ENCODE data around the gene ICA1. TPM values are rescaled to one million over a fixed set of nuclear protein-coding genes. Genes with fewer than 3 reads are reported as not detected.
"Not testable (repeated sequence)": the region's sequence is repeated elsewhere in the genome, so short reads cannot be mapped to it uniquely, and the experiment has no call there.

ICA1 gene
- total RNA-seq, 4 donors from 2014 or later: 1.6 to 20.9 (median 4.0) TPM

- Histone ChIP-seq H3K27me3 (no peaks in the 10 kb centered on the region), H3K9me3 (no peaks in the 10 kb centered on the region), H3K27ac (no peak overlapping the region), H3K4me1 (no peaks in the 10 kb centered on the region), H3K4me3 (no peak overlapping the region), H3K36me3 (no peaks in the 10 kb centered on the region)
- intact Hi-C loops (cut with DNase I; ENCODE audit: low total_unique reads): no loop called here
- in situ Hi-C loops (cut with MboI; ENCODE audit: low sequenced_read_pairs in 4 of 4): no loop called here
- no peak for DNase-seq
- no peak for ATAC-seq
- TF ChIP-seq CTCF (IDR thresholded peaks at IDR 0.05 in 4 of 5, conservative IDR thresholded peaks at IDR 0.05 in 1 of 5) (no peak), POLR2A (IDR thresholded peaks at IDR 0.05) (no peak)
These were observed 152.6 kb downstream of the ICA1 start for GRCh38 chr7:8109196-8110022.

- ATAC-seq: no peak
- no peaks in the 10 kb centered on the region for H3K4me1 ChIP-seq
- in situ Hi-C loops (cut with MboI; ENCODE audit: low sequenced_read_pairs in 4 of 4) (no loop called here), intact Hi-C loops (cut with DNase I; ENCODE audit: low total_unique reads) (no loop called here)
- H3K36me3 ChIP-seq: no peaks in the 10 kb centered on the region
- no peak overlapping the region for H3K4me3 ChIP-seq
- DNase-seq: no peak
- no peaks in the 10 kb centered on the region for H3K9me3 ChIP-seq
- TF ChIP-seq POLR2A (IDR thresholded peaks at IDR 0.05): no peak
- no peak for TF ChIP-seq CTCF (IDR thresholded peaks at IDR 0.05 in 4 of 5, conservative IDR thresholded peaks at IDR 0.05 in 1 of 5)
- no peak overlapping the region for H3K27ac ChIP-seq
- no peaks in the 10 kb centered on the region for H3K27me3 ChIP-seq
These were observed 156.4 kb downstream of the ICA1 start for GRCh38 chr7:8105449-8106095.

- in situ Hi-C loops (cut with MboI; ENCODE audit: low sequenced_read_pairs in 4 of 4) (no loop called here), intact Hi-C loops (cut with DNase I; ENCODE audit: low total_unique reads) (no loop called here)
- Histone ChIP-seq H3K27ac (no peak overlapping the region), H3K36me3 (no peaks in the 10 kb centered on the region), H3K27me3 (no peaks in the 10 kb centered on the region), H3K4me3 (no peak overlapping the region), H3K4me1 (no peaks in the 10 kb centered on the region), H3K9me3 (no peaks in the 10 kb centered on the region)
- DNase-seq (no peak), ATAC-seq (no peak)
- TF ChIP-seq POLR2A (IDR thresholded peaks at IDR 0.05) (no peak), CTCF (IDR thresholded peaks at IDR 0.05 in 4 of 5, conservative IDR thresholded peaks at IDR 0.05 in 1 of 5) (no peak)
These were observed 158.7 kb downstream of the ICA1 start for GRCh38 chr7:8103282-8103681.

GRCh38 chr7:8101292-8101691 is 160.7 kb downstream of the ICA1 start:
- H3K4me1 ChIP-seq; DNase-seq; in situ Hi-C loops (cut with MboI; ENCODE audit: low sequenced_read_pairs in 4 of 4); ATAC-seq; H3K9me3 ChIP-seq; H3K27me3 ChIP-seq; H3K4me3 ChIP-seq; H3K36me3 ChIP-seq; intact Hi-C loops (cut with DNase I; ENCODE audit: low total_unique reads); H3K27ac ChIP-seq: not testable (repeated sequence)

Data from gastrocnemius medialis (tissue), 4 donors.